HepG2 (cell line): Measurements from ENCODE around the gene LNX2. TPM values are rescaled to one million over a fixed set of nuclear protein-coding genes. Genes with fewer than 3 reads are reported as not detected.

ENCODE experiments used
- ATAC-seq: fragments of 200-7000 bp; cut with Tn5 transposase; 3 replicates; pipeline ENCODE4 v1.9.1; 2020; ENCODE audit warnings: mild to moderate bottlenecking, moderate library complexity
- BruUV-seq: library from RNA; stranded (reverse); fragments of 400-500 nt; replicated peaks from 2 replicates; lab custom pipeline; 2021; lab: Mats Ljungman, UMichigan
- CTCF ChIA-PET: fragments of 300-600 bp; formaldehyde crosslinking; extraction: SDS; loops from one replicate; lab custom pipeline; 2021; ENCODE audit warnings: low total read pairs, inconsistent platforms, low intra/inter-chr PET ratio; lab: Yijun Ruan, JAX
- POLR2A ChIA-PET: fragments of 350-600 bp; sonication (Branson Sonifier 250); formaldehyde crosslinking; loops from one replicate; lab custom pipeline; 2020; ENCODE audit warnings: antibody characterized with exemption, inconsistent platforms; lab: Yijun Ruan, JAX
- DNase-seq: peaks from one replicate; pipeline ENCODE4 v3.0.0-alpha.2; 2015; ENCODE audit warnings: low spot score
- FAIRE-seq: peaks from 3 replicates; lab custom pipeline; 2011; peaks lifted over from hg19 to GRCh38; lab: Jason Lieb, UNC
- H2AFZ ChIP-seq: one replicate; pipeline ENCODE4 v1.6.1; 2011; ENCODE audit warnings: low read length, inconsistent platforms
- H3K27ac ChIP-seq: fragments of 300-600 bp; 3 replicates; pipeline ENCODE4 v1.8.0; 2011; ENCODE audit warnings: mixed run types, mild to moderate bottlenecking, mixed read lengths, low read length, inconsistent platforms; ENCODE audit not compliant: insufficient read depth; ENCODE audit errors: extremely low read length
- H3K27me3 ChIP-seq, 2 experiments: fragments of 200-600 bp in 1 of 2; 2 replicates in 1 of 2; 3 replicates in 1 of 2; pipeline versions ENCODE4 v1.6.0 to v1.8.0; 2011; ENCODE audit warnings: low read length in 2 of 2, mild to moderate bottlenecking in 2 of 2, moderate library complexity in 2 of 2, inconsistent platforms in 1 of 2; ENCODE audit not compliant: insufficient read depth in 2 of 2, control insufficient read depth in 1 of 2
- H3K36me3 ChIP-seq, 2 experiments: fragments of 200-600 bp in 1 of 2; replicated peaks in 1 of 2; 2 replicates in 1 of 2; 3 replicates in 1 of 2; pipeline versions ENCODE4 v1.5.1 to v1.8.0; 2011; ENCODE audit warnings: low read length in 2 of 2, inconsistent platforms in 1 of 2; ENCODE audit not compliant: insufficient read depth in 2 of 2, control insufficient read depth in 1 of 2
- H3K4me1 ChIP-seq: 2 replicates; pipeline ENCODE4 v1.5.1; 2012; ENCODE audit warnings: low read length, inconsistent platforms; ENCODE audit not compliant: insufficient read depth
- H3K4me2 ChIP-seq: 2 replicates; pipeline ENCODE4 v1.6.0; 2011; ENCODE audit warnings: low read depth, low read length, inconsistent platforms
- H3K4me3 ChIP-seq, 3 experiments: fragments of 200-600 bp in 1 of 3; sonication (generic), shearing (Covaris generic) in 1 of 3; replicated peaks in 1 of 3; 2 replicates each; pipeline ENCODE4 v1.5.1; 2011 to 2016; ENCODE audit warnings: low read length in 3 of 3, inconsistent platforms in 2 of 3, low read depth in 2 of 3, mild to moderate bottlenecking in 2 of 3, control low read depth in 1 of 3, mixed read lengths in 1 of 3; ENCODE audit not compliant: insufficient read depth in 1 of 3
- H3K79me2 ChIP-seq: one replicate; pipeline ENCODE4 v1.6.1; 2011; ENCODE audit warnings: low read length, inconsistent platforms; ENCODE audit not compliant: insufficient read depth
- H3K9ac ChIP-seq: 2 replicates; pipeline ENCODE4 v1.6.0; 2011; ENCODE audit warnings: mild to moderate bottlenecking, low read depth, low read length, inconsistent platforms; ENCODE audit not compliant: insufficient read depth
- H3K9me3 ChIP-seq: 2 replicates; pipeline ENCODE4 v1.5.1; 2012; ENCODE audit warnings: mild to moderate bottlenecking, low read length
- H4K20me1 ChIP-seq: 2 replicates; pipeline ENCODE4 v1.6.0; 2011; ENCODE audit warnings: inconsistent platforms, mild to moderate bottlenecking, low read length, moderate library complexity; ENCODE audit not compliant: insufficient read depth
- AHDC1 ChIP-seq: sonication (generic); formaldehyde crosslinking; IDR thresholded peaks from 2 replicates; pipeline ENCODE4 v1.5.1; 2020; ENCODE audit warnings: mild to moderate bottlenecking, missing genetic modification reagents, borderline replicate concordance
- GTF3A ChIP-seq: sonication (generic); formaldehyde crosslinking; conservative IDR thresholded peaks from 2 replicates; pipeline ENCODE4 v1.4.0; 2020; ENCODE audit warnings: mild to moderate bottlenecking, missing genetic modification reagents
- NFKB2 ChIP-seq: sonication (generic); formaldehyde crosslinking; IDR thresholded peaks from 2 replicates; pipeline ENCODE4 v1.4.0; 2020; ENCODE audit warnings: missing genetic modification reagents, borderline replicate concordance
- NFYB ChIP-seq: sonication (generic); formaldehyde crosslinking; IDR thresholded peaks from 2 replicates; pipeline ENCODE4 v1.4.0; 2020; ENCODE audit warnings: missing genetic modification reagents
- PPARG ChIP-seq: conservative IDR thresholded peaks from 2 replicates; pipeline ENCODE4 v1.6.1; 2016; ENCODE audit warnings: missing biosample characterization, missing genetic modification reagents
- RARG ChIP-seq: sonication (generic); formaldehyde crosslinking; IDR thresholded peaks from 2 replicates; pipeline ENCODE4 v1.4.0; 2020; ENCODE audit warnings: low read depth, mild to moderate bottlenecking, missing genetic modification reagents
- SAP130 ChIP-seq: IDR thresholded peaks from 2 replicates; pipeline ENCODE4 v1.6.1; 2016; ENCODE audit warnings: low read depth
- SNAI1 ChIP-seq: sonication (generic); formaldehyde crosslinking; IDR thresholded peaks from 2 replicates; pipeline ENCODE4 v1.5.0; 2020; ENCODE audit warnings: mild to moderate bottlenecking, missing genetic modification reagents, borderline replicate concordance
- ZNF546 ChIP-seq: sonication (generic); formaldehyde crosslinking; conservative IDR thresholded peaks from 2 replicates; pipeline ENCODE4 v1.8.1; 2023; ENCODE audit warnings: mild to moderate bottlenecking, missing genetic modification reagents
- WGBS: methylation state at CpG from one replicate; pipeline ENCODE4 v1.1.6; 2017; ENCODE audit warnings: low lambda C conversion rate; 5-methylcytosine and 5-hydroxymethylcytosine counted together
- in situ Hi-C: cut with HindIII; loops from 2 replicates; pipeline ENCODE4 v1.10.0; 2017; ENCODE audit warnings: low pct_unique_long_range_greater_than_20kb; ENCODE audit not compliant: extremely low pct_ligation_motif_present
- intact Hi-C: fragments of 100-400 bp; cut with micrococcal nuclease; formaldehyde crosslinking; loops from one replicate; pipeline ENCODE4 v1.10.0; 2022; ENCODE audit not compliant: unreplicated experiment
- polyA plus RNA-seq, 8 experiments: library from polyadenylated mRNA; depleted of rRNA in 3 of 8; stranded (reverse) in 7 of 8; unstranded in 1 of 8; fragments of >200 nt; fragmentation: Illumina TruSeq in 4 of 8; extraction: Trizol in 4 of 8; gene quantifications; 2 replicates each; pipeline versions ENCODE4 v1.2.1 to v1.2.3, GENCODE V29; 2011 to 2016; ENCODE audit warnings: low read depth in 4 of 8, missing spikeins in 1 of 8, mixed read lengths in 1 of 8; ENCODE audit not compliant: insufficient read depth in 1 of 8
- total RNA-seq, 5 experiments: library from RNA; depleted of rRNA; stranded (reverse); fragments of >200 nt; fragmentation: Illumina TruSeq; extraction: Trizol; gene quantifications; 2 replicates each; pipeline ENCODE4 v1.2.3, GENCODE V29; 2016; ENCODE audit warnings: low read depth in 1 of 5

LNX2 gene
- total and polyA plus RNA-seq, 2 of the 13 experiments (the other 11 are each of a cell fraction or from before 2014, with no cell fraction given): 9.2 to 9.7 TPM

GRCh38 chr13:27622881-27623280 is 2.6 kb upstream of the LNX2 start:
- in situ Hi-C loops (no loop called here), intact Hi-C loops (loop anchor here (5.0 kb wide), 1 partner anchor 89 kb away; no protein-coding TSS in a partner anchor)
- Histone ChIP-seq H3K9ac (0 out of 2 replicates have a peak overlapping the region, but pooled peaks have one; percentile 92), H3K79me2 (peaks cover 66% of the 10 kb centered on the region), H3K4me3 (peak overlapping the region; percentile 79 to 95 (median 87); a peak in 4 of 6 replicates), H3K27me3 (no peaks in the 10 kb centered on the region; a peak in 1 of 5 replicates), H3K27ac (no peak overlapping the region), H3K9me3 (no peaks in the 10 kb centered on the region), H2AFZ (no peak overlapping the region), H3K4me2 (peak overlapping the region; percentile 67), H4K20me1 (peaks cover 18% of the 10 kb centered on the region), H3K4me1 (peaks cover 67% of the 10 kb centered on the region), H3K36me3 (peaks cover 0 to 4% of the 10 kb centered on the region in 2 experiments; a peak in 1 of 5 replicates)
- DNase-seq (no peak), FAIRE-seq (no peak), ATAC-seq (no peak)
- BruUV-seq: no TSS peak
- 86% methylated on average over 7 of the region's 7 CpGs for WGBS
- ChIA-PET CTCF (no interaction called here), POLR2A (interaction anchor here (3.2 kb wide), 1 partner anchor 19 kb away, joined by 18 read pairs; no protein-coding TSS in a partner anchor)
- TF ChIP-seq ZNF546 (CRISPR knock-in tag) (no peak), SAP130 (CRISPR knock-in tag) (peak; percentile 12; the same call in 1 of the 2 replicates)

- WGBS: 8% methylated on average over 13 of the region's 13 CpGs
- Histone ChIP-seq H3K4me1 (peaks cover 67% of the 10 kb centered on the region), H4K20me1 (peaks cover 24% of the 10 kb centered on the region), H3K4me3 (peak overlapping the region; percentile 79 to 95 (median 87)), H3K36me3 (peaks cover 0 to 4% of the 10 kb centered on the region in 2 experiments; a peak in 1 of 5 replicates), H2AFZ (no peak overlapping the region), H3K9me3 (no peaks in the 10 kb centered on the region), H3K27me3 (no peaks in the 10 kb centered on the region; a peak in 1 of 5 replicates), H3K79me2 (peaks cover 71% of the 10 kb centered on the region), H3K27ac (peak overlapping the region; percentile 91), H3K9ac (peak overlapping the region; percentile 92), H3K4me2 (peak overlapping the region; percentile 67)
- ChIA-PET CTCF (no interaction called here), POLR2A (interaction anchor here (3.2 kb wide), 1 partner anchor 20 kb away, joined by 18 read pairs; no protein-coding TSS in a partner anchor)
- no peak for FAIRE-seq
- BruUV-seq: TSS peak; percentile 67
- in situ Hi-C loops: no loop called here
- DNase-seq: peak; percentile 8
- intact Hi-C loops: loop anchor here (5.0 kb wide), 1 partner anchor 90 kb away; no protein-coding TSS in a partner anchor
- no peak for ATAC-seq
- TF ChIP-seq NFYB (CRISPR knock-in tag) (no peak), PPARG (CRISPR knock-in tag) (no peak), RARG (CRISPR knock-in tag) (no peak), AHDC1 (CRISPR knock-in tag) (no peak), SNAI1 (CRISPR knock-in tag) (no peak), GTF3A (CRISPR knock-in tag) (no peak), NFKB2 (0 out of 2 replicates have a peak, but pooled peaks have one; percentile 2)
Measured at GRCh38 chr13:27622102-27622820, 1.9 kb upstream of the LNX2 start.
